Inflammatory macrophage treated with lipopolysaccharide for 1 hour (primary cell): ENCODE results near the gene ZRANB3.
"Not testable (repeated sequence)": the region's sequence is repeated elsewhere in the genome, so short reads cannot be mapped to it uniquely, and the experiment has no call there.

ENCODE experiments used
- DNase-seq, 2 donors: peaks; one replicate each; pipeline ENCODE4 v3.0.0-alpha.2; 2020 to 2022

ZRANB3 gene

DNA sequence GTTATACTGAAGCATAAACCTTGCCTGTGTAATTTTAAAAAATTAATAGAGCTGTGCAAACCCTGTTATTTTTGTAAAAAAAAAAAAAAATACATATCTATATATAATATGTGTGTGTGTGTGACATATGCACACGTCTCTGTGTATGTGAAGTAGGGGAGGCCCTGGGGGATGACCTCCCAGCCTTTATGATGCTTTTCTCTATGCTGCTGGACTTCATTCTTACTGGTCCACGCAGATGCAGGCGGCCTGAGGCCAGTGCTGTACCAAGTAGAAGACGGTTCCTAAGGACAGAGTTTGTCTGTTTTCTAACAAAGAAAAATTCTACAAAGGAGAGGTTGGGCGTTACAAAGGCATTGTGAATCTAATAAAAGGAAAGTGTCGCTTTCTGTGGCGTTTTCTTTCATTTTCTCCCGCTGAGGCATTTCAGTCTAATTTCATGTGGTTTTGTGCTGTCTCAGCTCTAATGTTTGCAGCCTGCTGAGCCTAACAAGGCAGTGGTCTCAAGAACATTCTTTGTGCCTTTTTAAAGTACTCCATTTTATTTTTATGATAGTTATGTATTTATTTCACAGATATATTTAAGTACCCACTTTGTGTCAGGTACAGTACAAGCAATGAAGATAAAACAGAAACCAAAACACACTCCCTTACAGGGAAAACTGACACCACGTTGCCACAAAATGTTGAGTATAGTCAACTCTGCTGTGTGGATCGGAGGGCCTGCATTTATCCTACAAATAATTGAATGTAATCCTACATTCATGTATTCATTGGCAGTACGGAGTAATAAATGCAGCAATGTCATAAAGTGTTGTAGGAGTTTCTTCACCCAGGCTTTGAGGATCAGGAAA lies 360.9 kb downstream of the ZRANB3 start:
- DNase-seq = no peak

DNA sequence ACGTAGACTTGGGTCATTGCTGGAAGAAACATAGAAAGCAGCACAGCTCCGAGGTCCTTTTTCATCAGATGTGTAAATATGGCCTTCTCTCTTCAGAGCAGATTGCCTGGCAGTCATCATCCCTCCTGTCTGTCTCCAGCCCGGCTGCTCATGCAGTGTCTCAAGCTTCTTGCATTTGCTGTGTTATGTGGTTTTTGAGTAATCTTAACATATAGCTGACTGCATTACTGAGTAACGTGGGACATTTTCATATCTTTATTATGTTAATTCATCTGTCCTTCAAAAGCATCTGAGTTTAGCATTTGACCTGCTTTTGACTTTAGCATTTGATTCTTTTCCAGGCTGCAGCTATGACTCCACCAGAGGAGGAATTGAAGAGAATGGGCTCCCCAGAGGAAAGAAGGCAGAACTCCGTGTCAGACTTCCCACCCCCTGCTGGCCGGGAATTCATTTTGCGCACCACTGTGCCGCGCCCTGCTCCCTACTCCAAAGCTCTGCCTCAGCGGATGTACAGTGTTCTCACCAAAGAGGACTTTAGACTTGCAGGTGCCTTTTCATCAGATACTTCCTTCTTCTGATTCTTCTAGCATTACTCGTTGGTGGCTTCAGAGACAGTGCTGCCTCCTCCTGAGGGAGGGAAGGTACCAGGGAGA lies 362.7 kb downstream of the ZRANB3 start:
- DNase-seq = no peak

DNA sequence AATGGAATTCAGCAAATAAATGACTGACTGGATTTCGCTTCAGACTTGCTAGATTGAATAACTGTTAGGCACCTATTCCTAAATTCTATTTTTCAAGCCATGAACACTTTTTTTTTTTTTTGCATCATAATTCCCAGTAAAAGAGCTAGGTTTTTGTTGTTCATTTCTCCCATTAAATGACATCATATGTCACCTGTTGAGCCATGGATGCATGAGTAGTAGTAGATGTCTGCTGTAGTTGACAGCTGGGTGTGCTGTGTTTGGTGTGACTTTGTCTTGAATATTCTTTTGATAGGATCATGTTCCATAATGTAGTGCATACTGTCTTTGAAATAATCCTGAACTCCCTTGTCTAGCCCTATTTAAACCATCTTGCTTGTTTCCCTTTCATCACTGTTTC lies 363.7 kb downstream of the ZRANB3 start:
- DNase-seq = no peak

DNA sequence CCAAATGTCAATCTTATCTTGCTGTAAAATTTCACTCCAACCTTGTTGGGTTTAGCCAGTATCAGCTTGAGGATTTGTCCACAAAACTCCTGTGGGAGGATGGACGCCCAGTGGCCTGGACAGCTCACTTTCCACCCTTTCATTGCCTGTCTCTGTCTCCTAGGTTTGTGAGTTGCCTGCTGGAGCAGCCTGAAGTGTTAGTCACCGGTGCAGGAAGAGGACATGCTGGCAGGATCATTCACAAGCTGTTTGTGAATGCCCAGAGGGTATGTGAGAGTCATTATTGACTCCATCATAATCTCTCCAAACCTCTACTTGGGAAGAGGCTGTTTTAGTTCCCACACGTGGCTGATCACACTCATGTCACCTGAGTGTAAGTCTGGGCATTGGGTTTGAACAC lies 366.6 kb downstream of the ZRANB3 start:
- DNase-seq = no peak

DNA sequence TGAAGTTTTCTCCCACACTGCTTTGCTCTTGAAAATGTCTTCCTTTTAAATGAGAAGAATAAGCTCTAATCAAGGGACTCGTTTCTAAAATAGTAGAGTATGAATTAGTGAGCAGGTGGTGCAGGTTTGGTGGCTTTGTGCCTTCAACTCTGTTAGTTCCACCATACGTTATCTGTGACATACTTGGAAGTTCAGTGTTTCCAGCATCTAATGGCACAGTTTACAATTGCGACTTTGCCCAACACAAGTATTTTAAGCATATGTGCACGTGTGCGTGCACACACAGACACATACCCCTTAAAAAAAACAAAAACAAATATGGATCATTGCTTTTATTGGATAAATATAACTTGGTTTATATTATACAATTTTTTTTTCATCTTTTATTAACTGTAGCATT lies 367.1 kb downstream of the ZRANB3 start:
- DNase-seq = no peak

DNA sequence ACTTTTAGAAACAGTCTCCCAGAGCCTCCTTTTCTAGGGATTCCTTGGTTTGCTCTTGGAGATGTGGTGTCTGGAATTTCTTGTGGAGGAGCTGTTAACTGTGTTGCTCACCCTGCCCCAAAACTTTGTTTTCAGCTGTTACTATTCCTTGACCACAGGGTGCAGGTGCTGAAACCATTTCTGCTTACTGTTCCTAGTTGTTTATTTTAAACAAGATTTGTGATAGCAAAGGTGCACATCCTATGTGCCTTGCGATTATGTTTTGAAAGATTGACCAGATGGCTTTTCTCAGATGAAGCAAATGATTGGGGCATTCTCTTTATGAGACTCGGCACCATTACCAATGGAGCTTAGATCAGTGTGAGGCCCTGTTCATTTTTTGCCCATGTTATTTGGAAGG lies 367.7 kb downstream of the ZRANB3 start:
- DNase-seq = no peak

DNA sequence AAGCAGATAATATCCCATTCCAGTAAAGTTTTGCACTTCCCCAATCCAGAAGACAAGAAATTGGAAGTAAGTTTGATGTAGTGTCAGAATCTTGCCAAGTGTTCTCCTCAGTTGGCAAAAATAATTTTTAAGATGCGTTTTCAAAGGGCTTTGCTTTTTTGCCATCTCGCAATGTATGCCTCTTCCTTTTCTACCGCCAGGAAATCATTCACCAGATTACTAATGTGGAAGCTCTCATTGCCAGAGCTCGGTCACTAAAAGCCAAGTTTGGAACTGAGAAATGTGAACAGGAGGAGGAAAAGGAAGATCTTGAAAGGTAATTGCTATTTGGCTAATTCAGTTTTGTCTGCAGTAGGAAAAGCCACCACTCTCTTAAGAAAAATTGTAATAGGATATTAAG lies 368.2 kb downstream of the ZRANB3 start:
- DNase-seq = no peak

DNA sequence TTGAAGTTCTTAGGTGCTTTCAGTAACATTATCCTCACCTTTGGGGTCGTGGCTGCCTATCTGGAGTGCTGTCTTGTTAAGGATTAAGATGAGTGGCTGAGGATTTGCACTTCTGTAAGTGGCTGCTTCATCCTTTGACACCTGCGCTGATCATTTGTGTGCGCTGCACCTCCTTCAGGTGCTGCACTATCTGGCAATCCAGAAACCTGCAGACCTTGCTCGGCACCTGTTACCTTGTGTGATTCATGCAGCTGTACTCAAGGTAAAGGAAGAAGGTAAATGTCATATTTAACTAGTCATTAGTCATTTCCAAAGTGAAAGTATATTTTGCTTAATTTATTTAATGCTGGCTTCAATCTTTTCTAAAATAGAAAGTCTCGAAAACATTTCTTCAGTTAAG lies 368.6 kb downstream of the ZRANB3 start:
- DNase-seq = no peak

DNA sequence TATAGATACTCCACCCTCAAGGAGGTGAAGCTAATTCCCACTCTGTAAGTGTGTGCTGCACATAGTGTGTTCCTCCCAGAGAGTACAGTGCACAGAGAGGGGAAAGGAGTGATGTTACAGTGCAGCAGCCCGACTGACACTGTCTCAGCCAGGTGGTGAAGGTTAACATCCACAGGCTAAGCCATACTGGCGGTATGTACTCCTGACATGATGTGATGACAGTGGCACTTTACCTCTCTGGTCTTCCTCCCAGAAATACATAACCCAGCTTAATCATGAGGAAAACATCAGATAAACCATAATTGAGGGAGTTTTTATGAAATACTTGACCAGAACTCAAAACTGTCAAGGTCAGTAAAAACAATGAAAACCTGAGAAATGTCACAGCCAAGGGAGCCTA lies 371.8 kb downstream of the ZRANB3 start:
- no peak for DNase-seq

DNA sequence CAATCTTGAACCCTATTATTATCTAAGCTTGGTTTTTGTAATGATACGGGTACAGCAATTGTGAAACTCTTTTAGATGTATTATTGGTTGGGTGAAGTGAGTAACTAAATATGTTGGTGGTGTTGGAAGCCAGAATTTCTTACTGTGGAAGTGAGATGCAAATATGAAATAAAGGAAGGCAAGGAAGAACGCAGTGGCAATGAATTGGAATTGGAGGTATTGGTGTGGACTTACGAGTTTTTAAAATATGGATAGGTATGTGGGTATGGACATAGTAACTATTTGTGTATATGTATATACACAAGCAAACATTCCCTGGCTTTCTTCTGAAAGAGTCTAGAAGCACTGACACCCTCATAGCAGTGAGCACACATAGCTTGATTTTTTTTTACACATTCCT lies 373.2 kb downstream of the ZRANB3 start:
- DNase-seq = no peak

DNA sequence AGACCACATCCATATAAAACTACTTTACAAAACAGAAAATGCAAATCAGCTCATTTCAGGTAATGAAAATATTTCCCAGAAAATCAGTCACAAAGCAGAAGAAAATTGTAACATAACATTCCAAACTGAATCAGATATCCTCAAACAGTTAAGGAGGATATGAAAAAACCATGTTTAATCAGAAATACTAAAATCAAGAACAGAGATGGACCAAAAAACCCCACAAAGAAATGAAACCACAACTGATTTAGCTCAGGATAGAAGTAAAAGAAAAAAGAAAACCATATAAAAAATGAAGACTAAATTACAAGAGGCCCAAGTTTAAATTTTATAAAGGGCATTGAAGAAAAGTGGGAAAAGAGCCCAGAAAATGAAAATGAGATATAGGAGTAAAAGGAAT lies 376.1 kb downstream of the ZRANB3 start:
- no peak for DNase-seq

DNA sequence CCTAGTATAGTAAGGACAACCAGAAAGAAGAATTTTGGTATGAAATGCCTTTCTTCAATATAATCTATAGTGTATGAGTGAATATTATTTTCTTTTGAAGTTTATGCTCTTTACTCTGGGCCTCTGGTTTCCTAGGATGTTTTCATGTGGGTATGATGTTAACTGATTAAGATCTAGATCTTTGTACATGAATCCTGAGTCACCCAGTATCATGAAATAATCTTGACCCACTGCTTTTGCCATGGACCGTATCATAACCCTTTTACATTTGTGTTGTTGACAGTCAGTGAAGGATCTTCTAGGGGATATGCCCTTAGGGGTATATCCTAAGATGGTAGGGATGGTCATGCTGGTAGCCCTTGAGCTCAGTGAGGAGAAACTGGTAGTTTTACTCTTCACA lies 378.7 kb downstream of the ZRANB3 start:
- DNase-seq = no peak

DNA sequence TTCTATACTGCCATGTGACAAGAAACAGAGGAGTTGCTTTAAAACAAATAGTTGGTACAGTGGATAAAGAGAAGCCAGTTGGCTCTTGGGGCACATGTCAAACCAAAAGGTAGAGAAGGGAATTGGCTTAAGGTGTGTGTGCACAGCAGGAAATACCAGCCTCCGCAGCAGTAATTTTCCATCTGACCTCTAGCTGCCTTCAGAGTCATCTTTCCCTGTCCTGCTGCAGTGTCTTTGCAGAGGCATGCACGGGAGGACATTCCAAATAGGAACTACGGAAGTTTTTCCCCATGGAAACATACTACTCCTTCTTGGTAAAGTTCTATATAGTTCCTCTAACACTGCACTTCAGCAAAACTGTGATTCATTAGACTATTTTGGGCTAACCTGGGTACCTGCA lies 379.4 kb downstream of the ZRANB3 start:
- DNase-seq = no peak

DNA sequence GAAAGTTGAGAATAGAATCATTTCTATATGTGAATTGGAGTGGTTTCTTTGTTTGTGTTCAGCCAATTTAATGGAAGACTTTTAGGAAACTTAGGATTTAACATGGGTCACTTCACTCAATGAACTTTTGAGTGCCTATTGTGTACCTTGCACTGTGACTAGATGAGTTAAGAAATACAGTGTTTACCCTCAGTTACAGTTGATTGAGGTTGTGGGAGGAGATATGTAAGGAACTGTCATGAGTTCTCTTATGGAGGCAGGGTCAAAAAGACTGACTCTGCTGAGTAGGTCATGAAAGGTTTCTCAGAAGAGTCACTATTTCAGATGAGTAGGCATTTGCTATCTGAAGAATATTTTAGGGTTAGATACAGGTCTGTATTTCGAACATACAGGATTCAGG lies 380.3 kb downstream of the ZRANB3 start:
- DNase-seq = peak in 1 of 2 donors; percentile 38

DNA sequence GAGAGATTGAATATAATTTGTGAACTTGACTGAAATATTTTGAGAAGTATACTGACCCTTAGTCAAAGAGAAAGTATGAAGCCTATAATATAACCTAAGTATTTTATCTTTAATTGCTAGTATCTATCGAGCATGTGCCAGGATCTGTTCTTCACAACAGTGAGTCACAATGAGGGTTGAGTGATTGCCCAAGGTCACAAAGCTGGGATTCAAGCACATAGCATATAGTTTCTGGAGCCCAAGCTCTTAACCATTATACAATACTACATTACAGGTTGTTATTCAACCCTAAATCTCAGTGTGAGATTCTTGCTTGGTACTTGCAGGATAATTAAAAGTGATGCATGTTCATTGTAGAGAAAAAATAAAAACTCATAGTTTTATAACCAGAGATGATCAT lies 381.8 kb downstream of the ZRANB3 start:
- DNase-seq = no peak

DNA sequence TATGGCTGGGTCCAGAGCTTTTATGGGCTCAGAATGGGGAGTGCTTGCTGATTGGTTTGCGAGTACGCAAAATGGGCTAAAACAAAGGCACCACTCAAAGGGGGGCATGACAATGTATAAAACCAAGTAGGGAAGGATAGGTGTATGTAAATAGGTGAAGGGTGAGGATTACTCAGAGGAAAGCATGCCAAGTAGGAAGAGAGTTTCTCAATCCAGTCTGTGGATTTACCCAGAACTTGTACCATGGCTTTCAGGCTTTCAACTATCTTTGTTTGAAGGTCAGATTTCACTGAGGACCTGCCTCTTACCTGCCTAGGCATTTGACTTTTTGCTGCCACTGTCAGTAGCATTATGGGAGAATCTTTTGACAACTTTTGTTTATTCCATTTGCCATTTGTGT lies 386.7 kb downstream of the ZRANB3 start:
- no peak for DNase-seq

DNA sequence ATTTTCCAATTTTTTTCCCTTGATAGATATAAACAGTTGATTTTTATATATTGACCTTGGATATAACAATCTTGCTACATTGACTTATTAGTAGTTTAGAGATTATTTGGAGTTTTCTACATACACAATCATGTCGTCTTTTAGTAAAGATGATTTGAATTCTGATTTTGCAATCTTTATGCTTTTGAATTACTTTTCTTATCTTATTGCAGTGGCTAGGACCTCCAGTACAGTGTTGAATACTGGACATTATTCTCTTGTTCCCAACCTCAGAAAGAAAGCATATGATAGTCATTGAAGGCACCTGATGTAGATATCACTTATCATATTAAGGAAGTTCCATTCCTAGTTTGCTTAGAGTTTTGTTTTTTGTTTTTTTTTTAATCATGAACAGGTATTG lies 388.7 kb downstream of the ZRANB3 start:
- no peak for DNase-seq

DNA sequence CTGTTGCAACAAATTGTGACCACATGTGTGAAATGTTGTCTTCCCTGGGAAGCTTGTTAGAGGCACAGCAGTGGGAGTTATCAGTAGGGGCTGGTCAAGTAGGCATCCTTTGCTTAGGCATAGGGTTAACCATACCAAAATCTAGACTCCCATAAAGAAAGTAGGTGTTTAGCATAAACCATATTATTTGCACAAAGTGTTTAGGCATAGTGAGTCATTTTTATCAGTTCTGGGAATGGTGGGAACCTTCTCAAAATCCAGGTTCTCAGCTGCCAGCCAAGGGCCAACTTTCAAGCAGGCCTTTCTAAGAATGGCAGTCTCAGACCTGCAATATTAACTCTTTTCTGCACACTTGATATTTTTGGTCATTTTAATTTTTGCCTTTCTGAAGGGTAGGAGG lies 390.4 kb downstream of the ZRANB3 start:
- no peak for DNase-seq

DNA sequence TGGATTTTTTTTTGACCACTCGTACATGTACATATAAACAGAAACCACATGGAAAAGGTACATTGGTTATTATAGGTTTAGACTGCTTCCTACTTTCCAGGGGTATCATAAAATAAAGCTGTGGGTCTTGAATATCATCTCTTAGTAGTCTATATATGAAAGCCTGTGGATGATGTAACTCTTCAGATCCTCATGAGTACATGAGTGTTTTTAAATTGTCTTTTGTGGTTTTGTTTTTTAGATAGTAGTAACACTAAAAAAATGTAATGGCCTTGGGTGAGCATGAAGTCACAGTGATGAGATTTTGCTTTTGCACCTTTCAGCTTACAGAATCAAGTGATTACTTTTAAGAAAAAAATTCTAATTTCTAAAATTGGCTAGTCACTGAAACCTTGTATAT lies 398.7 kb downstream of the ZRANB3 start:
- DNase-seq = no peak

DNA sequence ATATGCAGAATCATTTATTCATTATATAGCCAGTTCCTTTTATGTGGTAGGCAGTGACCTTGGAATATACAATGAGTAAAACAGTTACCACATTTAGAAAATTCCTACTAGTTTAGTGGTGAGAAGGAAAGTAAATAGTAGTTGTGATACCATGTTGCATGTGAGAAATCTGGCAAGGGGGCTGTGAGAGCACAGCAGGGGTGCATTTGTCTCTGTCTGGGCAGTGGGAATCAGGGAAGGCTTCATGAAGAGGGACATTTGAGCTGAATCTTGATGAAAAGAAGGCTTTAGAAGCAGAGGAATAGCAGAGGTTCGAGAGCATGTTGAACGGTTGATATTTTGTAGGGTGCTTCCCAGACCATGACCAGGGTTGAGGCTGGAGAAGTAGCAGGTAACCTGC lies 400.3 kb downstream of the ZRANB3 start:
- no peak for DNase-seq

DNA sequence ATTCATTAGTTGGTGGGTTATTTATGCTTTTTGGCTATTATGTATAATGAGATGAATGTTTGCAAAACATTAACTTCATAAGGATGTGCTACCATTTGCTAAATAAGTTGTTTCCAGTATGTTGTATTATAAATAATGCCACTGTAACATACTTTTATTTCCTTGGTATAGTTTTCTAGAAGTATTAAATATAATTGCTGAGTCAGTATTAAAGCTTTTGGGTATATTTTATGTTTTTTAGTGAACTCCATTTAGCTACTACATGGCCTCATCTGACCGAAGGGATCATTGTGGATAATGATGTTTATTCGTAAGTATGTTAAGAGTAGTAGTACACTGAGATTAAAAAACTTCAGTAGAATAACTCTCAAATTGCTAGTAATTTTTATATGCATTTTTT lies 405.1 kb downstream of the ZRANB3 start:
- no peak for DNase-seq

DNA sequence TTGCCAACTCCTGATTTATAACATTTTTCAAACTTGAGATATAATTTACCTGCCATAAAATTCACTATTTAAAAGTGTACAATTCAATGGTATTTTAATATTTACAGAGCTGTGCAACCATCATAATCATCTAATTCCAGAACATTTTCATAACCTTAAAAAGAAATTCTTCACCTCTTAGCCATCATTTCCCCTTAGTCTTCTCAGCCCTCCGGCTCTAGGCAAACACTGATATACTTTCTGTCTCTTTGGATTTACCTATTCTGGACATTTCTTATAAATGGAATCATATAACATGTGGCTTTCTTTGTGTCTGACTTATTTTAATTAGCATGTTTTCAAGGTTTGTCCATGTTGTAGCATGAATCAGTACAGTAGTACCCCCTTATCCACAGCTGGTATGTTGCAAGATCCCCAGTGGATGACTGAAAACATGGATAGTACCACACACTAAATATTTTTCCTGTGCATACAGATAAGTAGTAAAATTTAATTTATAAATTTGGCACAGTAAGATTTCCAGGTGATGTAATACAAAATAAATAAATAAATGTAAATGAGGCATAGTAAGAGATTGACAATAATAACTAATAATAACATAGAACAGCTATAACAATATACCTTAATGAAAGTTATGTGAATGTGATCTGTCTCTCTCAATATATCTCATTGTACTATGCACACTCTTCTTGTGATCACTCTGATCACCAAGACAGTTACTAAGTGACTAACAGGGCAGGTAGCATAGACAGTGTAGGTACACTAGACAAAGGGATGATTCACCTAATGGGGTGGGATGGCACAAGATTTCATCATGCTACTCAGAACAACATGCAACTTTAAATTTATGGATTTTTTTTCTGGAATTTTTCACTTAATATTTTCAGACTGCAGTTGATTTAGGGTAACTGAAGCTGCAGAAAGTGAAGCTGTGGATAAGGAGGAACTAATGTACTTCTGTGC lies 405.8 kb downstream of the ZRANB3 start:
- DNase-seq = no peak

DNA sequence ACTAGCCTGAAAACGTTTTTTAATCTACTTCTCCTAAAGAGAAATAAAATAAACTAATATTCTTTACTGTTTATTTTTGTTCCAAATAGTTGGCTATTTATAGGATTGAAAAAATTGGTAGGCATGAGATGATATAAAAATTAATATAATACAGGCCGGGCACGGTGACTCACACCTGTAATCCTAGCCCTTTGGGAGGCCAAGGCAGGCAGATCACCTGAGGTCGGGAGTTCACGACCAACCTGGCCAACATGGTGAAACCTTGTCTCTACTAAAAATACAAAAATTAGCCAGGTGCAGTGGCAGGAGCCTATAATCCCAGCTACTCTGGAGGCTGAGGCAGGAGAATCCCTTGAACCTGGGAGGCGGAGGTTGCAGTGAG lies 409.4 kb downstream of the ZRANB3 start:
- not testable (repeated sequence) for DNase-seq
